ENCODE data around the gene TBC1D16. TPM values are rescaled to one million over a fixed set of nuclear protein-coding genes. Genes with fewer than 3 reads are reported as not detected.

Gene TBC1D16
- total RNA-seq, 4 donors from 2014 or later, result 5.8 to 8.1 (median 7.0) TPM

DNA sequence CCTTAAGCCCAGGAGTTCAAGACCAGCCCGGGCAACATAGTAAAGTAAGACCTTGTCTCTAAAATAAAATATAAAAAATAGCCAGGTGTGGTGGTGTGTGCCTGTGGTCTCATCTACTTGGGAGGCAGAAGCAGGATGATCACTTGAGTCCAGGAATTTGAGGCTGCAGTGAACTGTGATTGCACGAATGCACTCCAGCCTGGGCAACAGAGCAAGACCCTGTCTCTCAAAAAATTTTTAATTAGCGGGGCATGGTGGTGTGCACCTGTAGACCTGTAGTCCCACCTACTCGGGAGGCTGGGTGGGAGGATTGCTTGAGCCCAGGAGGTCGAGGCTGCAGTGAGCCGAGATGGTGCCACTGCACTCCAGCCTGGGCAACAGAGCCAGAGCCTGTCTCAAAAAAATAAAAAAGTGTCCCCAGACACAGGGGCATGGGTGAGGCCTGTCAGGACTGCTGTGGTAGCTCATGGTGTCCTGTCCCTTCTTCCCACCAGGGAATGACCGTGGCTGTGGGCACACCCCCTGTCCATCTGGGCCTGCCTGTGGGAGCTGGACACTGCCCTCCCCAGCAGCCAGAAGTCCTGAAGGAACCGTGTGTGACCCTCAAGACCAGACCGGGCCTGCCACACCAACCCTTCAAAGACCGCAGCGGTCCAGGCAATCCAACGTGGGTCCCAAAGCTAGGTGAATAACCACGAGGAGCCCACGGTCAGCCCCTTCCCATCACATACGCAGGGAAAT is 34.9 kb upstream of the TBC1D16 start:
- peak; percentile 22 to 29 for ATAC-seq
- no peaks in the 10 kb centered on the region for H3K27me3 ChIP-seq
- H3K4me3 ChIP-seq, result peak overlapping the region; percentile 26 to 56 (median 42)
- H3K36me3 ChIP-seq, result no peaks in the 10 kb centered on the region
- intact Hi-C loops (cut with DNase I; ENCODE audit: low total_unique reads) (no loop called here), in situ Hi-C loops (cut with MboI; ENCODE audit: low sequenced_read_pairs in 4 of 4) (no loop called here)
- no peaks in the 10 kb centered on the region for H3K9me3 ChIP-seq
- no peak for DNase-seq
- TF ChIP-seq CTCF (IDR thresholded peaks at IDR 0.05 in 4 of 5, conservative IDR thresholded peaks at IDR 0.05 in 1 of 5), result no peak
- TF ChIP-seq POLR2A (IDR thresholded peaks at IDR 0.05), result no peak
- H3K27ac ChIP-seq, result peak overlapping the region; percentile 68 to 83 (median 77)
- H3K4me1 ChIP-seq, result peaks cover 6 to 19% of the 10 kb centered on the region in 2 donors

DNA sequence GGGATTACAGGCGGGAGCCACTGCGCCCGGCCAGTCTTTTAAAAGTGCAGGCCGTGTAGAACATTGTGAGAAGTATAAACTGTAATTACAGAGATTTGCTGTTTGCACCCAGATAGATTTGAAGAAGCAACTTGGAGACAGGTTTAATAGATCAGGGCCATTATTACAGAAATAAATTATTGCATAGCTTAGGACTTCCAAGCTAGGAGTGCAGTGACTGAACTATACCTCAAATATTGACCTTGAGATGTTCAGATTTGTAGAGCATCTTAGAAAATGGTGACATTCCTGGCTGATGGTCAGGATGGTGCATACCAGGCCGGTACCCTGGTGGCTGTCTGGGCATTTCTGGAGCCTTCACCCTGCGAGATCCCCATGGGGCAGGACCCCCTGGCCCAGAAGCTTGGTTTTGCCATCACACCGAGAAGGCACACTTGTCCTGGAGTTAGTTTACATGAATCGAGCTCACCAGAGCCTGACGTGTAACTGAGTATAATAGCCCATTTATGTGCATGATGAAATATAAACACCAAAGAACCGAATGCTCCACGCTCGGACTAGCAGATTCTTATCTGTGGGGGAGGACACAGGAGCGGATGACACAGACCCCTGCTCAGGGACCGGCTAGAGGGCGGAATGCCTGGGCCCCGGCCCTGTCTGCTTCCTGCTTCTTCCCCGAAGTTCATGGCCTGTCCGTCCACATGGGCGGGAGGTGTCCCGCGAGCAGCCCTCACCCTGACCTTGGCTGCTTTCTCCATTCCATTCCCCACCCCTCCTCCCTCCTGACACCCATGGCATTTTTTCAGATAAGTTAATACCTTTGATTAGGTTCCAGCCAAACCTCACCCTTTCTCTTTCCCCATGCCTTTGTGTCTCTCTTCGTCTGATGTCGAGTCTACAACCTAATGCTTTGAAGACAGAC is 32.9 kb upstream of the TBC1D16 start:
- peaks cover 10 to 27% of the 10 kb centered on the region in 2 donors for H3K4me1 ChIP-seq
- no peak for DNase-seq

DNA sequence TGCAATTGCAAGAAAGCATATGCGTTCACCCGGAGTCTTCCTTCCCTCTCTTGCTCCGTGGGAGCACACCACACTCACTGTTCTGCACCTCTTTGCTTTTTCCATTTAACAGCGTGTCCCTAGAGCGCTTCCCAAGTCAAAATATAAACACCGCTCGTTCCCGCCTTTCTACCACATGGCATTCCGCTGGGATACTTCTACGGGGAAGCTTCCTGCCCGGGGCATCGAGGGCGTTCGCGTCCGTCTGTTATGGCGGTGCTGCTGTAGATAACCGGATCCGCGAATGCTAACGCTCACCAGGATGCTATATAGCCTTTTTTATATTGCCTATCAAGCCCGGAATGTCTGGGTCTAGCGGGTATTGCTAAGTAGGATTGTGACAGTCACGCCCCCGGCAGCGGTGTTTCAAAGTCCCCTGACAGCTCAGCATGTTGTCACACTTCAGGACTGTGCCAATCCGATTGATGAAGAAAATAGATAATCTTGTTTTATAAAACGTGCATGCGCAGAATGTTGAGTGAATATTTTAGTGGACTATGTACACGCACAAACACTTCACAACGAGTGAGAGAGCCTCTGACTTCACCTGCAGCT is 31.8 kb upstream of the TBC1D16 start:
- intact Hi-C loops (cut with DNase I; ENCODE audit: low total_unique reads) (no loop called here), in situ Hi-C loops (cut with MboI; ENCODE audit: low sequenced_read_pairs in 4 of 4) (no loop called here)
- no peak overlapping the region for H3K27ac ChIP-seq
- H3K36me3 ChIP-seq, result no peaks in the 10 kb centered on the region
- H3K4me3 ChIP-seq, result no peak overlapping the region
- no peak for ATAC-seq
- H3K27me3 ChIP-seq, result no peaks in the 10 kb centered on the region
- H3K4me1 ChIP-seq, result peaks cover 12 to 31% of the 10 kb centered on the region in 2 donors
- TF ChIP-seq CTCF (IDR thresholded peaks at IDR 0.05 in 4 of 5, conservative IDR thresholded peaks at IDR 0.05 in 1 of 5) (no peak), POLR2A (IDR thresholded peaks at IDR 0.05) (no peak)
- DNase-seq, result no peak
- H3K9me3 ChIP-seq, result no peaks in the 10 kb centered on the region

More for the DNA sequence above, 32.9 kb upstream of the TBC1D16 start:
- Histone ChIP-seq H3K36me3 (no peaks in the 10 kb centered on the region), H3K9me3 (no peaks in the 10 kb centered on the region), H3K27me3 (no peaks in the 10 kb centered on the region), H3K27ac (peak overlapping the region; percentile 68 to 83 (median 77)), H3K4me3 (no peak overlapping the region)
- intact Hi-C loops (cut with DNase I; ENCODE audit: low total_unique reads) (no loop called here), in situ Hi-C loops (cut with MboI; ENCODE audit: low sequenced_read_pairs in 4 of 4) (no loop called here)
- no peak for ATAC-seq
- TF ChIP-seq POLR2A (IDR thresholded peaks at IDR 0.05), result no peak
- no peak for TF ChIP-seq CTCF (IDR thresholded peaks at IDR 0.05 in 4 of 5, conservative IDR thresholded peaks at IDR 0.05 in 1 of 5)

- H3K4me1 ChIP-seq, result peaks cover 12 to 26% of the 10 kb centered on the region in 2 donors
- ATAC-seq (no peak), DNase-seq (no peak)
- no peaks in the 10 kb centered on the region for H3K36me3 ChIP-seq
- in situ Hi-C loops (cut with MboI; ENCODE audit: low sequenced_read_pairs in 4 of 4), result no loop called here
- no peak for TF ChIP-seq POLR2A (IDR thresholded peaks at IDR 0.05)
- H3K27ac ChIP-seq, result no peak overlapping the region
- H3K4me3 ChIP-seq, result no peak overlapping the region
- intact Hi-C loops (cut with DNase I; ENCODE audit: low total_unique reads), result no loop called here
- H3K27me3 ChIP-seq, result no peaks in the 10 kb centered on the region
- H3K9me3 ChIP-seq, result no peaks in the 10 kb centered on the region
Measured at GRCh38 chr17:80065478-80066170, 30.0 kb upstream of the TBC1D16 start.

All from gastrocnemius medialis (tissue), 4 donors.